ENCODE data around the gene ST6GALNAC3. TPM values are rescaled to one million over a fixed set of nuclear protein-coding genes. Genes with fewer than 3 reads are reported as not detected.

ST6GALNAC3 gene
- total RNA-seq, 1 donor from 2014 or later, result 5.6 TPM

DNA sequence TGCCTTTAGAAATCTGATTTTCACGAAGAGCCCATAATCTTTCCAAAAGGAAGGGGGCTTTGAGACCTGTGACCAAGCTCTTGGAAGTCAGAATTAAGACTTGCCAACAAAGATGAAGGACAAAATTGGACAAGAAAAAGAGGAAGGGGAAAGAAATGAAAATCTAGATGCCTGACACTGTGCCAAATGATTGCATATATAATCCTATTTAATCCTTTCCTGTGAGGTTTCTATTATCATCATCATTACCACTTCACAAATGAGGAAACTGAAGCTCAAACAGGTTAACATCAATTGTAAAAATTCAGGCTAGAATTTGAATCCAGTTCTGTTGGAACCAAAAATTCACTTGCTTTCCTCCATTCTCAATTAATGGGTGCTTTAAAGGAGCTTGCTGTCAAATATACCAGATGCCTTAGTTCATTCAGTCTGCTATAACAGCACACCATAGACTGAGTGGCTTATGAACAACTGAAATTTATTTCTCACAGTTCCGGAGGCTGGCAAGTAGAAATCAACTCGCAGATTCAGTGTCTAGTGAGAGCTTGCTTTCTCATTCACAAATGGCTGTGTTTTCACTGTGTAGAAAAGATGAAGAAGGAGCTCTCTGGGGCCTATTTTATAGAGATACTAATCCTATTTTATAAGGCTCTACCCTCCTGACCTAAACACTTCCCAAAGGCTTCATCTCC lies 595.2 kb downstream of the ST6GALNAC3 start:
- TF ChIP-seq, protein P1, sequence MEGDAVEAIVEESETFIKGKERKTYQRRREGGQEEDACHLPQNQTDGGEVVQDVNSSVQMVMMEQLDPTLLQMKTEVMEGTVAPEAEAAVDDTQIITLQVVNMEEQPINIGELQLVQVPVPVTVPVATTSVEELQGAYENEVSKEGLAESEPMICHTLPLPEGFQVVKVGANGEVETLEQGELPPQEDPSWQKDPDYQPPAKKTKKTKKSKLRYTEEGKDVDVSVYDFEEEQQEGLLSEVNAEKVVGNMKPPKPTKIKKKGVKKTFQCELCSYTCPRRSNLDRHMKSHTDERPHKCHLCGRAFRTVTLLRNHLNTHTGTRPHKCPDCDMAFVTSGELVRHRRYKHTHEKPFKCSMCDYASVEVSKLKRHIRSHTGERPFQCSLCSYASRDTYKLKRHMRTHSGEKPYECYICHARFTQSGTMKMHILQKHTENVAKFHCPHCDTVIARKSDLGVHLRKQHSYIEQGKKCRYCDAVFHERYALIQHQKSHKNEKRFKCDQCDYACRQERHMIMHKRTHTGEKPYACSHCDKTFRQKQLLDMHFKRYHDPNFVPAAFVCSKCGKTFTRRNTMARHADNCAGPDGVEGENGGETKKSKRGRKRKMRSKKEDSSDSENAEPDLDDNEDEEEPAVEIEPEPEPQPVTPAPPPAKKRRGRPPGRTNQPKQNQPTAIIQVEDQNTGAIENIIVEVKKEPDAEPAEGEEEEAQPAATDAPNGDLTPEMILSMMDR (IDR thresholded peaks at IDR 0.05), result no peak
- H3K9me3 ChIP-seq, result no peaks in the 10 kb centered on the region
- H3K27ac ChIP-seq, result no peak overlapping the region
- H3K4me1 ChIP-seq, result no peaks in the 10 kb centered on the region
- DNase-seq, result no peak
- no peaks in the 10 kb centered on the region for H3K27me3 ChIP-seq
- H3K36me3 ChIP-seq, result no peaks in the 10 kb centered on the region
- no peak for ATAC-seq
- H3K4me3 ChIP-seq, result no peak overlapping the region
- intact Hi-C loops (cut with DNase I), result no loop called here

DNA sequence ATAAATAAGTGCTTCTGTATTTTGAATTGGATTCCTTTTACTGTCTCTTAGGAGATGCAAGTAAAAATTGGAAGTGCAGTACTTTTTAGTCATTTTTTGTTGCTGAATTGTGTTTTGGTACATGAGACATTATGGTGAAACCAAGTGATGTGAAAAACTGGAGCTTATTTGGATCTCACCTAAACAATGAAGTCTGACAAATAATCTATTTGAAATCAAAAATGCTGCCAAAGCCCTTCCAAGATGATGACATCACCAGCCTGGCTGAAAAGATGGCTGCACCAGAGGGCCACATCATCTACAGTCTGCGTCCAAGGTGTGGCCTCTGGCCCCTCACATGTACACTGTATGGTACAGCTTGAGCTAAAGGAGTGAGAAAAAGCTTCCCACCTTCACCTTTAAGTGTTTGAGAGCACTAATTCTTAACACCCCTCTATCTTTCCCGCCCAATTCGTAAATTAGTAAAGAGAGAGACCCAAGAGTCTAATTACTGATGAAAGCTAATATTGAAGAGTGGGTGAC lies 600.2 kb downstream of the ST6GALNAC3 start:
- intact Hi-C loops (cut with DNase I), result no loop called here
- Histone ChIP-seq H3K9me3 (no peaks in the 10 kb centered on the region), H3K27me3 (no peaks in the 10 kb centered on the region), H3K36me3 (no peaks in the 10 kb centered on the region), H3K4me3 (no peak overlapping the region), H3K27ac (no peak overlapping the region), H3K4me1 (no peaks in the 10 kb centered on the region)
- TF ChIP-seq, protein P1 (IDR thresholded peaks at IDR 0.05), result no peak
- ATAC-seq, result no peak
- DNase-seq, result no peak

DNA sequence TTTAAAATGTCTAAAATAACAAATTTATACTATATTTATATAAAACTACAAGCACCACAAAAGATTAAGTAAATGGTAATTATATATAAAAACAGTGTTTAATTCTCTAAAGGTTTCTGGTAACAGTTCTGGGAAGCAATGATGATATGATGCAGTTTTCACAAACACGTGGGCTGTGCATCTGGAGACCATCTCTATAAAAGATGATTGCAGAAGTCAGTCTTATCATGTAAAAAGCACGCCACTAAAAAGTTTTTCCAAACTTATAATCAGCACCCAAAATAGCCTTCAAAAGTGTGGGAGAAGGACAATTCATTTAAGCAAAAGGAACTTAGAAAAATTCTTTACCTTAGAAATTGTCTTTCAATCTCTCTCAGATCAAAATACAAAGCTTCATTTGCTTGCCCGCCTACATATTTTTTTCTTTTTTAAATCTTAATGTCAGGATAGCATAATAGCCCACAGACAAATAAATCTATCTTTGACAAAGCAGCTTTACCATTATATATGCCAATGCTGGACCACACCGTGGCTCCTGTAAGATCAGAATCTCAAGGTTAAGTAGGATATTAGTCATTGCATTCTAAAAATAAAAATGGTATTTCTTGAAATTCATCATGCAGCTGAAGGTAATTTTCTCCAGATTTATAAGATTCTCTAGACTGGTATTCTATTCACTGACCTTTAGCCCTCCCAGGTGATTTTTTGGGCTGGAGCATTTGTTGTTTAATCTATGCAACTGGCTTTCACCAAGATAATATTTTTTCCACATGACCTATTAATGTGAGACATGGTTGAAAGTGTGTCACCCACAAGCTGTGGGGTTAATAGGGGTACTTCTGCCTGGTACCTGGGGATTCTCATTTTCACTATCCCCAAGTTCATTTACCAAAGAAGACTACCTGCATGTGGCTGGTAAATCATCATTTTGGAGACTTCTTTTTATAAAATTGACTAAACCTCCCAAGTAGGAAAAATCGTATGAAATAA lies 603.2 kb downstream of the ST6GALNAC3 start:
- Histone ChIP-seq H3K4me3 (no peak overlapping the region), H3K27me3 (no peaks in the 10 kb centered on the region), H3K36me3 (no peaks in the 10 kb centered on the region), H3K4me1 (no peaks in the 10 kb centered on the region), H3K9me3 (no peaks in the 10 kb centered on the region), H3K27ac (no peak overlapping the region)
- TF ChIP-seq, protein P1 (IDR thresholded peaks at IDR 0.05), result no peak
- intact Hi-C loops (cut with DNase I), result no loop called here
- DNase-seq, result no peak
- no peak for ATAC-seq

DNA sequence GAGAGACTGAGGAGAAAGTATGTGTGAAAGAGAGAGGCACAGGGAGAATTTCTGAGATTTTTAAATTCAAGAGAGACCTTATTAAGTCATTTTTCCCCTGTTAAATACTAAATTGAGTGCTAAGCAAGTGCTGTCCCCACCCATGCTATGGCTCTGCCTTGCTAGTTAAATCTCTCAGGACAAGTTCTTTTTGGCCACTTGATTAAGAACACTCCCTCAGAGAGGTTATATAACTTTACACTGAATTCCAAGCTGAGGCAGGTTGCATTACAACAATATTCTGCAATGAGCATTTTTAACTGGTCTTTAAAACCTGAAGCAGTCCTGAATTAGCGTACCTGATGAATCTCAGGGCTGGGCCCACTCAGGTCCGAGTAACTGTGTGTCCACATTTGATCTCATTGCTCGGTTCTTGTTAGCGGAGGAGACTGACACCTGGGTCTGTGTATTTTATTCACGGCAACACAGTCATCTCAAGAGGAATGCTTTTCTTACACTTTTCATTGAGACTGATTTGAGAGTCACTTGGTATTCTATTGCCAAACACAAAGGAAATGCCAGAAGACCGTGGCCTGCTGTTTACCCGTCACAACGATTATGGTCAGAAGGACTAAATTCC lies 605.1 kb downstream of the ST6GALNAC3 start:
- ATAC-seq (peak; percentile 79), DNase-seq (no peak)
- TF ChIP-seq, protein P1 (IDR thresholded peaks at IDR 0.05), result no peak
- Histone ChIP-seq H3K9me3 (no peaks in the 10 kb centered on the region), H3K36me3 (no peaks in the 10 kb centered on the region), H3K27ac (peak overlapping the region; percentile 30), H3K27me3 (no peaks in the 10 kb centered on the region), H3K4me3 (no peak overlapping the region), H3K4me1 (no peaks in the 10 kb centered on the region)
- intact Hi-C loops (cut with DNase I), result no loop called here

DNA sequence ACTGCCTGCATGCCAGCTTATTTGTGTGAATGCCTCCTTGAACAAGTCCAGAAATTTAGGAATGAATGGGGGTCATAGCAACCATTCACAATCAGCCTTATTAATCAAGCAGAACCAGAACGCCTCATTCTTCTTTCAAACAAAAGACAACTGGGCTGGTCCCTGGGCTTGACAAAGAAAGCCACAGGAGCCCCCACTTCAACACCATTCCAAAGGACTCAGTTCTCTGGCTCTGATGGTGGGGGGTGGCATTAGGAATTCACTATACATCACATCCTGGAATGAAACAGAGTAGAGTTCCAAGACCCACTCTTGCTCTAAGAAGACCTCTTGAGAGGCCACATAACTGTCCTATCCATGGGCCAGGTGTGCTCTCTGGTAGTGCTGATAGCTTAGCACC lies 606.1 kb downstream of the ST6GALNAC3 start:
- Histone ChIP-seq H3K36me3 (no peaks in the 10 kb centered on the region), H3K4me3 (no peak overlapping the region), H3K27ac (no peak overlapping the region), H3K9me3 (no peaks in the 10 kb centered on the region), H3K4me1 (no peaks in the 10 kb centered on the region), H3K27me3 (no peaks in the 10 kb centered on the region)
- ATAC-seq (no peak), DNase-seq (no peak)
- TF ChIP-seq, protein P1 (IDR thresholded peaks at IDR 0.05), result no peak
- intact Hi-C loops (cut with DNase I), result no loop called here
